ENCODE measurements around the gene EXOC3L2.
"Not testable (repeated sequence)": the region's sequence is repeated elsewhere in the genome, so short reads cannot be mapped to it uniquely, and the experiment has no call there.

Gene EXOC3L2

GRCh38 chr19:45273521-45273855, 28.3 kb upstream of the EXOC3L2 start:
- Histone ChIP-seq H3K4me3 (ENCODE audit: low read length) (no peak overlapping the region), H3K9ac (ENCODE audit: low read length) (no peak overlapping the region), H3K27me3 (ENCODE audit: control insufficient read depth, insufficient read depth, low read length) (no peaks in the 10 kb centered on the region), H3K9me3 (ENCODE audit: control insufficient read depth, low read depth, low read length) (no peaks in the 10 kb centered on the region), H3K4me1 (ENCODE audit: control insufficient read depth, low read depth, low read length) (no peaks in the 10 kb centered on the region), H3K27ac (ENCODE audit: low read length) (no peak overlapping the region), H3K36me3 (ENCODE audit: control insufficient read depth, low read depth, low read length) (peaks cover 27% of the 10 kb centered on the region)

GRCh38 chr19:45271735-45272108, 26.5 kb upstream of the EXOC3L2 start:
- Histone ChIP-seq H3K9me3 (ENCODE audit: control insufficient read depth, low read depth, low read length) (no peaks in the 10 kb centered on the region), H3K36me3 (ENCODE audit: control insufficient read depth, low read depth, low read length) (peaks cover 31% of the 10 kb centered on the region), H3K4me1 (ENCODE audit: control insufficient read depth, low read depth, low read length) (no peaks in the 10 kb centered on the region), H3K9ac (ENCODE audit: low read length) (no peak overlapping the region), H3K4me3 (ENCODE audit: low read length) (no peak overlapping the region), H3K27me3 (ENCODE audit: control insufficient read depth, insufficient read depth, low read length) (no peaks in the 10 kb centered on the region), H3K27ac (ENCODE audit: low read length) (no peak overlapping the region)

- Histone ChIP-seq H3K9me3 (ENCODE audit: control insufficient read depth, low read depth, low read length) (no peaks in the 10 kb centered on the region), H3K27me3 (ENCODE audit: control insufficient read depth, insufficient read depth, low read length) (no peaks in the 10 kb centered on the region), H3K27ac (ENCODE audit: low read length) (no peak overlapping the region), H3K9ac (ENCODE audit: low read length) (no peak overlapping the region), H3K4me3 (ENCODE audit: low read length) (no peak overlapping the region), H3K36me3 (ENCODE audit: control insufficient read depth, low read depth, low read length) (peaks cover 34% of the 10 kb centered on the region), H3K4me1 (ENCODE audit: control insufficient read depth, low read depth, low read length) (no peaks in the 10 kb centered on the region)
These were observed 26.0 kb upstream of the EXOC3L2 start for GRCh38 chr19:45271098-45271734.

DNA sequence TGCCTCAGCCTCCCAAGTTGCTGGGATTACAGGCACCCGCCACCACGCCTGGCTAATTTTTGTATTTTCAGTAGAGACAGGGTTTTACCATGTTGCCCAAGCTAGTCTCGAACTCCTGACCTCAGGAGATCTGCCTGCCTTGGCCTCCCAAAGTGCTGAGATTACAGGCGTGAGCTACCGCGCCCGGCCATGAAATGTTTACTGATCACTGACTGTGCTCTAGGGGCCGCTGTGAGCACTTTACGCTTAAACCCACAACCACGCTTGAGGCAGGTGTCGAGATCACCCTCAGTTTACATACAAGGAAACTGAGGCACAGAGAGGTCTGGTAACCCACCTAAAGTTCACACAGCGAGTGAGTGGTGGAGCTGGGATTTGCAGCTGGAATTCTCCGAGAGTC, 24.7 kb upstream of the EXOC3L2 start:
- H3K36me3 ChIP-seq (ENCODE audit: control insufficient read depth, low read depth, low read length) = peaks cover 35% of the 10 kb centered on the region
- H3K27ac ChIP-seq (ENCODE audit: low read length); H3K4me1 ChIP-seq (ENCODE audit: control insufficient read depth, low read depth, low read length): not testable (repeated sequence)

GRCh38 chr19:45267296-45267695, 22.1 kb upstream of the EXOC3L2 start:
- H3K36me3 ChIP-seq (ENCODE audit: control insufficient read depth, low read depth, low read length) = peaks cover 24% of the 10 kb centered on the region
- H3K27me3 ChIP-seq (ENCODE audit: control insufficient read depth, insufficient read depth, low read length) = no peaks in the 10 kb centered on the region
- H3K9ac ChIP-seq (ENCODE audit: low read length) = no peak overlapping the region
- H3K27ac ChIP-seq (ENCODE audit: low read length) = no peak overlapping the region
- no peak overlapping the region for H3K4me3 ChIP-seq (ENCODE audit: low read length)
- no peaks in the 10 kb centered on the region for H3K9me3 ChIP-seq (ENCODE audit: control insufficient read depth, low read depth, low read length)
- no peaks in the 10 kb centered on the region for H3K4me1 ChIP-seq (ENCODE audit: control insufficient read depth, low read depth, low read length)

More for the DNA sequence above, 24.7 kb upstream of the EXOC3L2 start:
- H3K4me3 ChIP-seq (ENCODE audit: low read length); H3K9me3 ChIP-seq (ENCODE audit: control insufficient read depth, low read depth, low read length); H3K9ac ChIP-seq (ENCODE audit: low read length); H3K27me3 ChIP-seq (ENCODE audit: control insufficient read depth, insufficient read depth, low read length): not testable (repeated sequence)

DNA sequence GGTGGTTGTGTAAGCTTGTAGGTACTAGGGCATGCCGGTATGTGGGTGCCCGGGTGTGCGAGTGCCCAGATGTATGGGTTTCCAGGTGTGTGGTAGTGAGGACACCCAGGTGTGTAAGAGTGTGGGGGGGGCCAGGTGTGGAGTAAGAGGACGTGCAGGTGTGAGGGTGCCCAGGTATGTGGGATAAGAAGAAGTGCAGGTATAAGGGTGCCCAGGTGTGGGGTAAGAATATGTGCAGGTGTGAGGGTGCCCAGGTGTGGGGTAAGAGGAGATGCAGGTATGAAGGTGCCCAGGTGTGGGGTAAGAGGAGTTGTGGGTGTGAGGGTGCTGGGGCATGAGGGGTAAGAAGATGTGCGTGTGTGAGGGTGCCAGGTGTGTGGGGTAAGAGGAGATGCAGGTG, 20.2 kb upstream of the EXOC3L2 start:
- H3K4me1 ChIP-seq (ENCODE audit: control insufficient read depth, low read depth, low read length) = no peaks in the 10 kb centered on the region
- no peak overlapping the region for H3K4me3 ChIP-seq (ENCODE audit: low read length)
- no peak overlapping the region for H3K27ac ChIP-seq (ENCODE audit: low read length)
- no peak overlapping the region for H3K9ac ChIP-seq (ENCODE audit: low read length)
- H3K36me3 ChIP-seq (ENCODE audit: control insufficient read depth, low read depth, low read length) = peaks cover 11% of the 10 kb centered on the region
- no peaks in the 10 kb centered on the region for H3K27me3 ChIP-seq (ENCODE audit: control insufficient read depth, insufficient read depth, low read length)
- H3K9me3 ChIP-seq (ENCODE audit: control insufficient read depth, low read depth, low read length) = no peaks in the 10 kb centered on the region

DNA sequence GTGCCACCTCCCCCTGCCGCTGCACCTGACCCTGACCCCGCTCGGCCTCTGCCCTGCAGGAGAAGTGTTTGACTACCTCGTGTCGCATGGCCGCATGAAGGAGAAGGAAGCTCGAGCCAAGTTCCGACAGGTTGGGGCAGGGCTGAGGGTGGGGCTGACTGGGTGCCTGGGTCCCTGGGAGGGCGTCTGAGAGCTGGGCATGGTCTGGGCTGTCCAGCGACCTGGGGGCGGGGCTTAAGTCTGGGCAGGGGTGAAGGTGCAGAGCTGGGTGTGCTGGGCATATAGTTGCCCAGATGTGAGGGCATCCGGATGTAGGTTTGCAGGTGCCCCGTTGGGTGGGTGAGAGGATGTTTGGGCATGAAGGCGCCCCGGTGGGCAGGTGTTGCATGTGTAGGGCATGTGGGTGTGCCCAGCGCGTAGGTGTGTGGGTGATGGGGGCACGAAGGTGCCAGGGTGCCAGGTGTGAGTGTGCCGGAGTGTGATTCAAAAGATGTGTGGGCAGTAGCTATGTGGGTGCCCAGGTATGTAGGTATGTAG, 19.6 kb upstream of the EXOC3L2 start:
- Histone ChIP-seq H3K27me3 (ENCODE audit: control insufficient read depth, insufficient read depth, low read length) (no peaks in the 10 kb centered on the region), H3K4me3 (ENCODE audit: low read length) (no peak overlapping the region), H3K27ac (ENCODE audit: low read length) (no peak overlapping the region), H3K9me3 (ENCODE audit: control insufficient read depth, low read depth, low read length) (no peaks in the 10 kb centered on the region), H3K4me1 (ENCODE audit: control insufficient read depth, low read depth, low read length) (no peaks in the 10 kb centered on the region), H3K9ac (ENCODE audit: low read length) (no peak overlapping the region), H3K36me3 (ENCODE audit: control insufficient read depth, low read depth, low read length) (peaks cover 11% of the 10 kb centered on the region)

DNA sequence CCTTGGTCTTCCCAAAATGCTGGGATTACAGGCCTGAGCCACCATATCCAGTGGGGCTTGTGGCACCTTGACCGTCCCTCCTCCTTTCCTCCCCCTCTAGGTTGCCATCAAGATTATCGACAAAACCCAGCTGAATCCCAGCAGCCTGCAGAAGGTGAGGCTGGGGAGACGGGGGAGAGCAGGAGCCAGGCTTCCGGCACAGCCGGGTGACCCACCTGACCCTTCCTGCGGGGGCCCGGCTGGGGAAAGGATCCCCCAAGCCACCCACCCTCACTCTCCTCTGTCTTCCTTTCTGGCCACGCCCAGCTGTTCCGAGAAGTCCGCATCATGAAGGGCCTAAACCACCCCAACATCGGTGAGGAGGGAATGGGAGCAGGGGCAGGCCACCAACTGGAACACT, 17.8 kb upstream of the EXOC3L2 start:
- Histone ChIP-seq H3K27me3 (ENCODE audit: control insufficient read depth, insufficient read depth, low read length) (no peaks in the 10 kb centered on the region), H3K4me3 (ENCODE audit: low read length) (no peak overlapping the region), H3K4me1 (ENCODE audit: control insufficient read depth, low read depth, low read length) (no peaks in the 10 kb centered on the region), H3K27ac (ENCODE audit: low read length) (no peak overlapping the region), H3K9me3 (ENCODE audit: control insufficient read depth, low read depth, low read length) (no peaks in the 10 kb centered on the region), H3K36me3 (ENCODE audit: control insufficient read depth, low read depth, low read length) (peaks cover 11% of the 10 kb centered on the region), H3K9ac (ENCODE audit: low read length) (no peak overlapping the region)

GRCh38 chr19:45262570-45262969, 17.4 kb upstream of the EXOC3L2 start:
- no peaks in the 10 kb centered on the region for H3K9me3 ChIP-seq (ENCODE audit: control insufficient read depth, low read depth, low read length)
- H3K27me3 ChIP-seq (ENCODE audit: control insufficient read depth, insufficient read depth, low read length) = no peaks in the 10 kb centered on the region
- peaks cover 11% of the 10 kb centered on the region for H3K36me3 ChIP-seq (ENCODE audit: control insufficient read depth, low read depth, low read length)
- H3K27ac ChIP-seq (ENCODE audit: low read length) = no peak overlapping the region
- no peak overlapping the region for H3K9ac ChIP-seq (ENCODE audit: low read length)
- H3K4me1 ChIP-seq (ENCODE audit: control insufficient read depth, low read depth, low read length) = no peaks in the 10 kb centered on the region
- H3K4me3 ChIP-seq (ENCODE audit: low read length) = no peak overlapping the region

- H3K9me3 ChIP-seq (ENCODE audit: control insufficient read depth, low read depth, low read length) = no peaks in the 10 kb centered on the region
- H3K27me3 ChIP-seq (ENCODE audit: control insufficient read depth, insufficient read depth, low read length) = no peaks in the 10 kb centered on the region
- H3K27ac ChIP-seq (ENCODE audit: low read length) = no peak overlapping the region
These were observed 13.7 kb upstream of the EXOC3L2 start for GRCh38 chr19:45258862-45259261.

DNA sequence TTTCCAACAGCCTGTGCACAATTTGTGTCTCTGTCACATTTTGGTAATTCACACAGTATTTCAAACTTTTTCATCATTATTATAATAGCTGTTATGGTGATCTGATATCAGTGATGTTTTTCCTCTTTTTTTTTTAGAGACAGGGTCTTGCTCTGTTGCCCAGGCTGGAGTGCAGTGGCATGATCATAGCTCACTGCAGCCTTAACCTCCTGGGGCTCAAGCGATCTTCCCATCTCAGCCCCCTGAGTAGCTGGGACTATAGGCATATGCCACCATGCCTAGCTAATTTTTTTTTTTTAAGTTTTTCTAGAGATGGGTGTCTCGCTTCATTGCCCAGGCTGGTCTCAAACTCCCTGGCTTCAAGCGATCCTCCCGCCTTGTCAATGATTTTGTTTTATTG, 11.6 kb upstream of the EXOC3L2 start:
- Histone ChIP-seq H3K9ac (ENCODE audit: low read length) (no peak overlapping the region), H3K4me1 (ENCODE audit: control insufficient read depth, low read depth, low read length) (peaks cover 3% of the 10 kb centered on the region), H3K9me3 (ENCODE audit: control insufficient read depth, low read depth, low read length) (no peaks in the 10 kb centered on the region), H3K36me3 (ENCODE audit: control insufficient read depth, low read depth, low read length) (no peaks in the 10 kb centered on the region), H3K4me3 (ENCODE audit: low read length) (no peak overlapping the region), H3K27me3 (ENCODE audit: control insufficient read depth, insufficient read depth, low read length) (no peaks in the 10 kb centered on the region), H3K27ac (ENCODE audit: low read length) (no peak overlapping the region)

More at GRCh38 chr19:45258862-45259261, 13.7 kb upstream of the EXOC3L2 start:
- no peak overlapping the region for H3K9ac ChIP-seq (ENCODE audit: low read length)
- H3K36me3 ChIP-seq (ENCODE audit: control insufficient read depth, low read depth, low read length) = no peaks in the 10 kb centered on the region
- no peak overlapping the region for H3K4me3 ChIP-seq (ENCODE audit: low read length)
- H3K4me1 ChIP-seq (ENCODE audit: control insufficient read depth, low read depth, low read length) = no peaks in the 10 kb centered on the region

DNA sequence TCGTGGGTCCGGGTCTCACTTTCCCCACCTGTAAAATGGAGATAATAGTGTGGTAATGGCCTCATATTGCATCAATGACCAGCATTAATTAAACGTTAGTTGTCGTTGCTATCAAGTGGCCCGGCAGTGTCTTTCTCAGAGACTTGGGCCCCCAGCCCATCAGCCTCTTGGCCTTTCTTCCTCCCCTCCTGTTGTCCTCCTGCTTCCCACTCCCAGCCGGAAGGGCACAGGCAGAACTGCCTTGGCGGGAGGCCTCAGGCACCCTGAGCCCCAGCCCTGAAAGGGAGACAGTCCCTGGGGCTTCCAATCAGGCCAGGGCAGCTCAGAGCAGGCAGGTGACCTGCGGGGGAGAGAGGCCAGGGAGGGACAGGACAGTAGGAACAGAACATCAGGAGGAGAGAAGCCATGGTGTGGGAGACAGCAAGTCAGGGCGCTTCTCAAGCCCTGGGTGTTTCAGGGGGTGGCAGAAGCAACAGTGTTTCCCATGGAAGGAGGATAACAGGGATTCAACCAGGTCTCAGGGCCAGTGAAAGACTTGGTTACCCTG, 10.5 kb upstream of the EXOC3L2 start:
- peaks cover under 1% of the 10 kb centered on the region for H3K27me3 ChIP-seq (ENCODE audit: control insufficient read depth, insufficient read depth, low read length)
- no peak overlapping the region for H3K9ac ChIP-seq (ENCODE audit: low read length)
- peaks cover 3% of the 10 kb centered on the region for H3K4me1 ChIP-seq (ENCODE audit: control insufficient read depth, low read depth, low read length)
- no peaks in the 10 kb centered on the region for H3K9me3 ChIP-seq (ENCODE audit: control insufficient read depth, low read depth, low read length)
- no peak overlapping the region for H3K4me3 ChIP-seq (ENCODE audit: low read length)
- H3K27ac ChIP-seq (ENCODE audit: low read length) = no peak overlapping the region
- no peaks in the 10 kb centered on the region for H3K36me3 ChIP-seq (ENCODE audit: control insufficient read depth, low read depth, low read length)
